Right cardiac atrium (tissue), 5 donors: ENCODE results near the gene SCT. TPM values are rescaled to one million over a fixed set of nuclear protein-coding genes. Genes with fewer than 3 reads are reported as not detected.
A peak's percentile ranks its signal among the peaks of the same experiment; 100 is the strongest.

ENCODE experiments used
- ATAC-seq, 2 donors: fragments of 200-7000 bp; cut with Tn5 transposase; one replicate each; pipeline versions ENCODE4 v1.8.0 to v1.9.1; 2020; ENCODE audit warnings: moderate library complexity in 2 of 2, mild to moderate bottlenecking in 1 of 2
- DNase-seq, 3 donors: peaks; one replicate each; pipeline ENCODE4 v3.0.0-alpha.2; 2020
- H3K27ac ChIP-seq: one replicate; pipeline ENCODE4 v1.5.1; 2013; ENCODE audit warnings: mild to moderate bottlenecking, low read length, control low read depth, moderate library complexity
- H3K27me3 ChIP-seq: one replicate; pipeline ENCODE4 v1.6.1; 2013; ENCODE audit not compliant: control insufficient read depth, insufficient read depth
- H3K4me1 ChIP-seq: one replicate; pipeline ENCODE4 v1.6.1; 2013; ENCODE audit warnings: low read length; ENCODE audit not compliant: control insufficient read depth, insufficient read depth
- H3K4me3 ChIP-seq: one replicate; pipeline ENCODE4 v1.5.1; 2013; ENCODE audit warnings: low read length, control low read depth
- H3K9me3 ChIP-seq: one replicate; pipeline ENCODE4 v1.6.1; 2013; ENCODE audit warnings: low read length; ENCODE audit not compliant: control insufficient read depth
- WGBS: extraction: QIAGEN DNeasy Blood & Tissue Kit; methylation state at CpG from one replicate; pipeline ENCODE4 v1.1.7; 2013; 5-methylcytosine and 5-hydroxymethylcytosine counted together
- intact Hi-C, 4 donors: fragments of 100-400 bp; cut with DNase I; formaldehyde crosslinking; loops; one replicate each; pipeline versions ENCODE4 v1.11.0 to v1.14.0; 2022 to 2023
- polyA plus RNA-seq: library from polyadenylated mRNA; stranded (reverse); fragments of 200-250 nt; gene quantifications from one replicate; pipeline ENCODE4 v1.2.3, GENCODE V29; 2013
- total RNA-seq, 4 donors: library from RNA; stranded (reverse); fragmentation: NEBNext Ultra II Directional; extraction: Animal tissue kit (Norgen Biotek cat#: 25700); gene quantifications; one replicate each; pipeline ENCODE4 v1.2.1, GENCODE V29; 2021
- donor health status: healthy with polysubstance abuse.
- donor health status: DM: no; HTN: yes; CAD: no.
- donor health status: DM: no; HTN: no; CAD: no.
- donor health status: DM: no; HTN: yes; CAD: no; lungs with severe emphysema.
- donor health status: DM: yes; HTN: yes; CAD: no.

Gene SCT
- total and polyA plus RNA-seq, 5 donors = 0.79 to 1.2 (median 1.1) TPM; not detected in 2

- intact Hi-C loops = no loop called here
- Histone ChIP-seq H3K4me1 (no peaks in the 10 kb centered on the region), H3K27ac (peak overlapping the region; percentile 92), H3K27me3 (no peaks in the 10 kb centered on the region), H3K4me3 (peak overlapping the region; percentile 77), H3K9me3 (no peaks in the 10 kb centered on the region)
- peak in 1 of 3 donors; percentile 84 for DNase-seq
- ATAC-seq = peak; percentile 0 to 2
- WGBS = 62% methylated on average over 68 of the region's 68 CpGs
Measured at GRCh38 chr11:614623-615503, 12.1 kb downstream of the SCT start.

GRCh38 chr11:614021-614622, 12.9 kb downstream of the SCT start:
- Histone ChIP-seq H3K27me3 (no peaks in the 10 kb centered on the region), H3K4me3 (no peak overlapping the region), H3K9me3 (no peaks in the 10 kb centered on the region), H3K4me1 (no peaks in the 10 kb centered on the region), H3K27ac (peak overlapping the region; percentile 6)
- intact Hi-C loops = no loop called here
- DNase-seq (peak in 1 of 3 donors; percentile 70), ATAC-seq (no peak)
- 71% methylated on average over 14 of the region's 14 CpGs for WGBS

GRCh38 chr11:613369-613968, 13.5 kb downstream of the SCT start:
- no peak overlapping the region for H3K4me3 ChIP-seq
- peak; percentile 0 for ATAC-seq
- no peaks in the 10 kb centered on the region for H3K27me3 ChIP-seq
- intact Hi-C loops = no loop called here
- no peaks in the 10 kb centered on the region for H3K4me1 ChIP-seq
- peak; percentile 63 to 88 (median 87) for DNase-seq
- no peaks in the 10 kb centered on the region for H3K9me3 ChIP-seq
- peak overlapping the region; percentile 6 for H3K27ac ChIP-seq
- 61% methylated on average over 36 of the region's 36 CpGs for WGBS

GRCh38 chr11:612961-613300, 14.1 kb downstream of the SCT start:
- Histone ChIP-seq H3K9me3 (no peaks in the 10 kb centered on the region), H3K27ac (no peak overlapping the region), H3K27me3 (no peaks in the 10 kb centered on the region), H3K4me3 (no peak overlapping the region), H3K4me1 (no peaks in the 10 kb centered on the region)
- intact Hi-C loops = no loop called here
- 94% methylated on average over 10 of the region's 10 CpGs for WGBS
- no peak for ATAC-seq
- DNase-seq = peak in 1 of 3 donors; percentile 65

GRCh38 chr11:612201-612960, 14.6 kb downstream of the SCT start:
- H3K4me1 ChIP-seq = no peaks in the 10 kb centered on the region
- H3K27me3 ChIP-seq = no peaks in the 10 kb centered on the region
- H3K9me3 ChIP-seq = no peaks in the 10 kb centered on the region
- intact Hi-C loops = no loop called here
- ATAC-seq (no peak), DNase-seq (peak in 1 of 3 donors; percentile 68)
- 68% methylated on average over 27 of the region's 27 CpGs for WGBS
- H3K27ac ChIP-seq = no peak overlapping the region
- H3K4me3 ChIP-seq = no peak overlapping the region

- no peak overlapping the region for H3K27ac ChIP-seq
- intact Hi-C loops = no loop called here
Measured at GRCh38 chr11:611001-611996, 15.7 kb downstream of the SCT start.

GRCh38 chr11:610146-610801, 16.7 kb downstream of the SCT start:
- no peak overlapping the region for H3K27ac ChIP-seq
- DNase-seq (peak in 2 of 3 donors; percentile 41 to 52), ATAC-seq (no peak)
- no peaks in the 10 kb centered on the region for H3K27me3 ChIP-seq
- H3K4me3 ChIP-seq = no peak overlapping the region
- intact Hi-C loops = no loop called here
- H3K9me3 ChIP-seq = no peaks in the 10 kb centered on the region
- peaks cover 2% of the 10 kb centered on the region for H3K4me1 ChIP-seq
- WGBS = 95% methylated on average over 18 of the region's 18 CpGs

More at GRCh38 chr11:611001-611996, 15.7 kb downstream of the SCT start:
- 87% methylated on average over 48 of the region's 49 CpGs for WGBS
- Histone ChIP-seq H3K27me3 (no peaks in the 10 kb centered on the region), H3K4me1 (no peaks in the 10 kb centered on the region), H3K9me3 (no peaks in the 10 kb centered on the region), H3K4me3 (no peak overlapping the region)
- ATAC-seq (no peak), DNase-seq (peak in 1 of 3 donors; percentile 60)

GRCh38 chr11:609341-609811, 17.6 kb downstream of the SCT start:
- intact Hi-C loops = no loop called here
- WGBS = 95% methylated on average over 28 of the region's 28 CpGs
- Histone ChIP-seq H3K27me3 (no peaks in the 10 kb centered on the region), H3K4me3 (no peak overlapping the region), H3K27ac (no peak overlapping the region), H3K4me1 (peaks cover 2% of the 10 kb centered on the region), H3K9me3 (no peaks in the 10 kb centered on the region)
- ATAC-seq = no peak
- peak in 2 of 3 donors; percentile 55 to 65 for DNase-seq

GRCh38 chr11:608791-609251, 18.2 kb downstream of the SCT start:
- no peak overlapping the region for H3K4me3 ChIP-seq
- no peaks in the 10 kb centered on the region for H3K9me3 ChIP-seq
- H3K27me3 ChIP-seq = no peaks in the 10 kb centered on the region
- no peak overlapping the region for H3K27ac ChIP-seq
- WGBS = 65% methylated on average over 28 of the region's 28 CpGs
- H3K4me1 ChIP-seq = peaks cover 2% of the 10 kb centered on the region
- intact Hi-C loops = no loop called here
- peak in 2 of 3 donors; percentile 81 to 82 for DNase-seq
- peak in 1 of 2 donors; percentile 4 for ATAC-seq
